HCT116 (cell line): Measurements from ENCODE around the gene STRA8. TPM values are rescaled to one million over a fixed set of nuclear protein-coding genes. Genes with fewer than 3 reads are reported as not detected.

ENCODE experiments used
- ATAC-seq: fragments of 200-7000 bp; cut with Tn5 transposase; 2 replicates; pipeline ENCODE4 v1.9.1; 2020; ENCODE audit warnings: mild to moderate bottlenecking, moderate library complexity
- BruUV-seq: library from RNA; stranded (reverse); fragments of 400-500 nt; replicated peaks from 2 replicates; lab custom pipeline; 2021; lab: Mats Ljungman, UMichigan
- CTCF ChIA-PET: fragments of 300-600 bp; sonication (Branson Sonifier 250); formaldehyde crosslinking; loops from one replicate; lab custom pipeline; 2021; ENCODE audit warnings: antibody characterized with exemption; lab: Charles Lee
- POLR2A ChIA-PET: fragments of 300-600, 350-600 bp; sonication (Branson Sonifier 250); formaldehyde crosslinking; loops from one replicate; lab custom pipeline; 2021; ENCODE audit warnings: antibody characterized with exemption; lab: Charles Lee
- RAD21 ChIA-PET, 2 experiments: fragments of 300-600 bp; sonication (Branson Sonifier 250); formaldehyde crosslinking; loops; one replicate each; lab custom pipeline; 2023; ENCODE audit warnings: low total read pairs in 2 of 2; ENCODE audit not compliant: uncharacterized antibody in 2 of 2, unreplicated experiment in 2 of 2, low non-redundant PET in 1 of 2; lab: Charles Lee
- DNase-seq: peaks from one replicate; pipeline ENCODE4 v3.0.0-alpha.2; 2010; ENCODE audit warnings: low read depth, low spot score
- H2AFZ ChIP-seq: fragments of 200-600 bp; shearing (Covaris generic), sonication (generic); 2 replicates; pipeline ENCODE4 v1.6.1; 2017; ENCODE audit warnings: low read depth, mixed run types, mixed read lengths, antibody characterized with exemption, low read length; ENCODE audit not compliant: poor library complexity, severe bottlenecking
- H3K27ac ChIP-seq: 2 replicates; pipeline ENCODE4 v1.5.1; 2012; ENCODE audit warnings: low read depth, low read length
- H3K27me3 ChIP-seq: fragments of 200-600 bp; sonication (generic); 2 replicates; pipeline ENCODE4 v1.6.1; 2016; ENCODE audit warnings: mixed run types, low read length, mixed read lengths; ENCODE audit not compliant: insufficient read depth
- H3K36me3 ChIP-seq, 2 experiments: fragments of 200-500 bp in 1 of 2; fragments of 200-600 bp in 1 of 2; sonication (Bioruptor generic) in 1 of 2; sonication (generic) in 1 of 2; 2 replicates each; pipeline versions ENCODE4 v1.5.1 to v1.6.1; 2014 to 2016; ENCODE audit warnings: low read length in 2 of 2, inconsistent platforms in 1 of 2, mixed read lengths in 1 of 2, mixed run types in 1 of 2; ENCODE audit not compliant: insufficient read depth in 2 of 2, control insufficient read depth in 1 of 2
- H3K4me1 ChIP-seq, 2 experiments: fragments of 200-600 bp in 1 of 2; sonication (generic) in 1 of 2; 2 replicates each; pipeline versions ENCODE4 v1.5.1 to v1.6.1; 2012 to 2017; ENCODE audit warnings: low read length in 2 of 2, inconsistent platforms in 1 of 2, mild to moderate bottlenecking in 1 of 2, mixed read lengths in 1 of 2, mixed run types in 1 of 2, moderate library complexity in 1 of 2; ENCODE audit not compliant: insufficient read depth in 2 of 2, control insufficient read depth in 1 of 2
- H3K4me2 ChIP-seq: fragments of 200-600 bp; sonication (generic); 2 replicates; pipeline ENCODE4 v1.6.1; 2017; ENCODE audit warnings: mixed run types, low read length, mixed read lengths
- H3K4me3 ChIP-seq, 2 experiments: fragments of 200-600 bp in 1 of 2; sonication (generic) in 1 of 2; replicated peaks in 1 of 2; 2 replicates each; pipeline ENCODE4 v1.5.1; 2011 to 2016; ENCODE audit warnings: low read length in 2 of 2, control low read depth in 1 of 2, low read depth in 1 of 2, mild to moderate bottlenecking in 1 of 2, mixed read lengths in 1 of 2, mixed run types in 1 of 2
- H3K79me2 ChIP-seq: fragments of 200-600 bp; sonication (generic); 2 replicates; pipeline ENCODE4 v1.6.1; 2017; ENCODE audit warnings: mild to moderate bottlenecking, mixed run types, low read length, moderate library complexity, mixed read lengths; ENCODE audit not compliant: insufficient read depth
- H3K9ac ChIP-seq: fragments of 200-600 bp; sonication (generic); 2 replicates; pipeline ENCODE4 v1.6.1; 2016; ENCODE audit warnings: low read length, mixed read lengths
- H3K9me2 ChIP-seq: fragments of 200-600 bp; sonication (generic), shearing (Covaris generic); 2 replicates; pipeline ENCODE4 v1.6.1; 2017; ENCODE audit warnings: mixed run types, mild to moderate bottlenecking, moderate library complexity; ENCODE audit not compliant: insufficient read depth
- H3K9me3 ChIP-seq, 2 experiments: fragments of 200-500 bp in 1 of 2; fragments of 200-600 bp in 1 of 2; sonication (Bioruptor generic) in 1 of 2; sonication (generic) in 1 of 2; 2 replicates each; pipeline ENCODE4 v1.6.1; 2014 to 2017; ENCODE audit warnings: low read length in 2 of 2, mixed read lengths in 2 of 2, inconsistent platforms in 1 of 2, low read depth in 1 of 2, mild to moderate bottlenecking in 1 of 2, mixed run types in 1 of 2, moderate library complexity in 1 of 2; ENCODE audit not compliant: control insufficient read depth in 1 of 2, insufficient read depth in 1 of 2
- H4K20me1 ChIP-seq: fragments of 200-600 bp; sonication (generic), shearing (Covaris generic); 2 replicates; pipeline ENCODE4 v1.6.1; 2017; ENCODE audit warnings: mixed run types, mild to moderate bottlenecking, moderate library complexity; ENCODE audit not compliant: insufficient read depth
- CBX3 ChIP-seq: IDR thresholded peaks from 2 replicates; pipeline ENCODE4 v1.6.1; 2012; ENCODE audit warnings: low read depth
- JUND ChIP-seq: IDR thresholded peaks from 2 replicates; pipeline ENCODE4 v1.6.1; 2012
- POLR2A ChIP-seq: IDR thresholded peaks from 2 replicates; pipeline ENCODE4 v1.7.0; 2011; ENCODE audit warnings: borderline replicate concordance; ENCODE audit not compliant: insufficient read depth, insufficient read length; ENCODE audit errors: extremely low read depth
- POLR2AphosphoS5 ChIP-seq: IDR thresholded peaks from 2 replicates; pipeline ENCODE4 v1.6.1; 2011; ENCODE audit warnings: mild to moderate bottlenecking, low read depth, low read length, moderate library complexity
- REST ChIP-seq: IDR thresholded peaks from 2 replicates; pipeline ENCODE4 v1.6.1; 2012; ENCODE audit warnings: low read depth
- SIN3A ChIP-seq: IDR thresholded peaks from 2 replicates; pipeline ENCODE4 v1.6.1; 2012; ENCODE audit warnings: low read depth
- ZBTB33 ChIP-seq: IDR thresholded peaks from 2 replicates; pipeline ENCODE4 v1.6.1; 2011; ENCODE audit warnings: mild to moderate bottlenecking, low read length, moderate library complexity; ENCODE audit not compliant: insufficient replicate concordance; ENCODE audit errors: extremely low read depth
- intact Hi-C: fragments of 100-400 bp; cut with micrococcal nuclease; formaldehyde crosslinking; loops from 2 replicates; pipeline ENCODE4 v1.10.0; 2022
- total RNA-seq: library from RNA; stranded (reverse); gene quantifications from one replicate; pipeline ENCODE4 v1.2.1, GENCODE V29; 2021; ENCODE audit not compliant: unreplicated experiment

STRA8 gene
- total RNA-seq, 1 experiment from 2014 or later = not detected

GRCh38 chr7:135193615-135194081, 40.0 kb upstream of the STRA8 start (continued):
- TF ChIP-seq POLR2AphosphoS5 (no peak), SIN3A (no peak), ZBTB33 (no peak), JUND (no peak)
- TF ChIP-seq, all 23 proteins: peak for 0

- Histone ChIP-seq H3K27me3 (no peaks in the 10 kb centered on the region), H4K20me1 (no peaks in the 10 kb centered on the region), H3K79me2 (no peaks in the 10 kb centered on the region), H3K27ac (no peak overlapping the region), H3K4me2 (no peak overlapping the region), H3K9me2 (no peaks in the 10 kb centered on the region), H3K4me1 (no peaks in the 10 kb centered on the region), H3K4me3 (no peak overlapping the region), H3K9me3 (no peaks in the 10 kb centered on the region), H2AFZ (no peak overlapping the region), H3K36me3 (peaks cover 0 to 2% of the 10 kb centered on the region in 2 experiments; a peak in 2 of 4 replicates), H3K9ac (no peak overlapping the region)
- DNase-seq = no peak
- intact Hi-C loops = no loop called here
- POLR2A ChIA-PET = no interaction called here
- TF ChIP-seq POLR2A (no peak), REST (no peak), CBX3 (no peak)
- RAD21 ChIA-PET = no interaction called here
- CTCF ChIA-PET = interaction anchor here (1.2 kb wide), 1 partner anchor 25 kb away, joined by 3 read pairs; no protein-coding TSS in a partner anchor
- no TSS peak for BruUV-seq
- ATAC-seq = no peak
These were observed 39.0 kb upstream of the STRA8 start for GRCh38 chr7:135194494-135195095.
